HCT116 (cell line): ENCODE results near the gene TTC24. TPM values are rescaled to one million over a fixed set of nuclear protein-coding genes. Genes with fewer than 3 reads are reported as not detected.

Experiments
- ATAC-seq: fragments of 200-7000 bp; cut with Tn5 transposase; 2 replicates; pipeline ENCODE4 v1.9.1; 2020; ENCODE audit warnings: mild to moderate bottlenecking, moderate library complexity
- BruUV-seq: library from RNA; stranded (reverse); fragments of 400-500 nt; replicated peaks from 2 replicates; lab custom pipeline; 2021; lab: Mats Ljungman, UMichigan
- CTCF ChIA-PET: fragments of 300-600 bp; sonication (Branson Sonifier 250); formaldehyde crosslinking; loops from one replicate; lab custom pipeline; 2021; ENCODE audit warnings: antibody characterized with exemption; lab: Charles Lee
- POLR2A ChIA-PET: fragments of 300-600, 350-600 bp; sonication (Branson Sonifier 250); formaldehyde crosslinking; loops from one replicate; lab custom pipeline; 2021; ENCODE audit warnings: antibody characterized with exemption; lab: Charles Lee
- RAD21 ChIA-PET, 2 experiments: fragments of 300-600 bp; sonication (Branson Sonifier 250); formaldehyde crosslinking; loops; one replicate each; lab custom pipeline; 2023; ENCODE audit warnings: low total read pairs in 2 of 2; ENCODE audit not compliant: uncharacterized antibody in 2 of 2, unreplicated experiment in 2 of 2, low non-redundant PET in 1 of 2; lab: Charles Lee
- DNase-seq: peaks from one replicate; pipeline ENCODE4 v3.0.0-alpha.2; 2010; ENCODE audit warnings: low read depth, low spot score
- H2AFZ ChIP-seq: fragments of 200-600 bp; shearing (Covaris generic), sonication (generic); 2 replicates; pipeline ENCODE4 v1.6.1; 2017; ENCODE audit warnings: low read depth, mixed run types, mixed read lengths, antibody characterized with exemption, low read length; ENCODE audit not compliant: poor library complexity, severe bottlenecking
- H3K27ac ChIP-seq: 2 replicates; pipeline ENCODE4 v1.5.1; 2012; ENCODE audit warnings: low read depth, low read length
- H3K27me3 ChIP-seq: fragments of 200-600 bp; sonication (generic); 2 replicates; pipeline ENCODE4 v1.6.1; 2016; ENCODE audit warnings: mixed run types, low read length, mixed read lengths; ENCODE audit not compliant: insufficient read depth
- H3K36me3 ChIP-seq, 2 experiments: fragments of 200-500 bp in 1 of 2; fragments of 200-600 bp in 1 of 2; sonication (Bioruptor generic) in 1 of 2; sonication (generic) in 1 of 2; 2 replicates each; pipeline versions ENCODE4 v1.5.1 to v1.6.1; 2014 to 2016; ENCODE audit warnings: low read length in 2 of 2, inconsistent platforms in 1 of 2, mixed read lengths in 1 of 2, mixed run types in 1 of 2; ENCODE audit not compliant: insufficient read depth in 2 of 2, control insufficient read depth in 1 of 2
- H3K4me1 ChIP-seq, 2 experiments: fragments of 200-600 bp in 1 of 2; sonication (generic) in 1 of 2; 2 replicates each; pipeline versions ENCODE4 v1.5.1 to v1.6.1; 2012 to 2017; ENCODE audit warnings: low read length in 2 of 2, inconsistent platforms in 1 of 2, mild to moderate bottlenecking in 1 of 2, mixed read lengths in 1 of 2, mixed run types in 1 of 2, moderate library complexity in 1 of 2; ENCODE audit not compliant: insufficient read depth in 2 of 2, control insufficient read depth in 1 of 2
- H3K4me2 ChIP-seq: fragments of 200-600 bp; sonication (generic); 2 replicates; pipeline ENCODE4 v1.6.1; 2017; ENCODE audit warnings: mixed run types, low read length, mixed read lengths
- H3K4me3 ChIP-seq, 2 experiments: fragments of 200-600 bp in 1 of 2; sonication (generic) in 1 of 2; replicated peaks in 1 of 2; 2 replicates each; pipeline ENCODE4 v1.5.1; 2011 to 2016; ENCODE audit warnings: low read length in 2 of 2, control low read depth in 1 of 2, low read depth in 1 of 2, mild to moderate bottlenecking in 1 of 2, mixed read lengths in 1 of 2, mixed run types in 1 of 2
- H3K79me2 ChIP-seq: fragments of 200-600 bp; sonication (generic); 2 replicates; pipeline ENCODE4 v1.6.1; 2017; ENCODE audit warnings: mild to moderate bottlenecking, mixed run types, low read length, moderate library complexity, mixed read lengths; ENCODE audit not compliant: insufficient read depth
- H3K9ac ChIP-seq: fragments of 200-600 bp; sonication (generic); 2 replicates; pipeline ENCODE4 v1.6.1; 2016; ENCODE audit warnings: low read length, mixed read lengths
- H3K9me2 ChIP-seq: fragments of 200-600 bp; sonication (generic), shearing (Covaris generic); 2 replicates; pipeline ENCODE4 v1.6.1; 2017; ENCODE audit warnings: mixed run types, mild to moderate bottlenecking, moderate library complexity; ENCODE audit not compliant: insufficient read depth
- H3K9me3 ChIP-seq, 2 experiments: fragments of 200-500 bp in 1 of 2; fragments of 200-600 bp in 1 of 2; sonication (Bioruptor generic) in 1 of 2; sonication (generic) in 1 of 2; 2 replicates each; pipeline ENCODE4 v1.6.1; 2014 to 2017; ENCODE audit warnings: low read length in 2 of 2, mixed read lengths in 2 of 2, inconsistent platforms in 1 of 2, low read depth in 1 of 2, mild to moderate bottlenecking in 1 of 2, mixed run types in 1 of 2, moderate library complexity in 1 of 2; ENCODE audit not compliant: control insufficient read depth in 1 of 2, insufficient read depth in 1 of 2
- H4K20me1 ChIP-seq: fragments of 200-600 bp; sonication (generic), shearing (Covaris generic); 2 replicates; pipeline ENCODE4 v1.6.1; 2017; ENCODE audit warnings: mixed run types, mild to moderate bottlenecking, moderate library complexity; ENCODE audit not compliant: insufficient read depth
- EGR1 ChIP-seq: IDR thresholded peaks from 2 replicates; pipeline ENCODE4 v1.6.1; 2012; ENCODE audit warnings: low read depth
- ELF1 ChIP-seq: IDR thresholded peaks from 2 replicates; pipeline ENCODE4 v1.6.1; 2012; ENCODE audit warnings: low read depth, borderline replicate concordance
- EZH2 ChIP-seq: fragments of 200-600 bp; sonication (generic); IDR thresholded peaks from 2 replicates; pipeline ENCODE4 v1.6.1; 2017; ENCODE audit warnings: antibody characterized with exemption, mixed run types
- EZH2phosphoT487 ChIP-seq: fragments of 200-600 bp; IDR thresholded peaks from 2 replicates; pipeline ENCODE4 v1.6.1; 2018; ENCODE audit warnings: antibody characterized with exemption, borderline replicate concordance
- SIN3A ChIP-seq: IDR thresholded peaks from 2 replicates; pipeline ENCODE4 v1.6.1; 2012; ENCODE audit warnings: low read depth
- SRF ChIP-seq: IDR thresholded peaks from 2 replicates; pipeline ENCODE4 v1.6.1; 2012; ENCODE audit warnings: low read depth
- TCF7L2 ChIP-seq: IDR thresholded peaks from 2 replicates; pipeline ENCODE4 v1.7.0; 2011; ENCODE audit warnings: borderline replicate concordance, inconsistent platforms; ENCODE audit not compliant: insufficient read depth, insufficient read length; ENCODE audit errors: extremely low read depth
- YY1 ChIP-seq: IDR thresholded peaks from 2 replicates; pipeline ENCODE4 v1.6.1; 2011; ENCODE audit warnings: low read length, low read depth, moderate library complexity, mild to moderate bottlenecking; ENCODE audit not compliant: insufficient replicate concordance; ENCODE audit errors: extremely low read depth
- ZFX ChIP-seq: fragments of 450-650 bp; IDR thresholded peaks from 2 replicates; pipeline ENCODE4 v1.6.1; 2017
- ZNF274 ChIP-seq: fragments of 200-500 bp; sonication (Bioruptor generic); IDR thresholded peaks from 2 replicates; pipeline ENCODE4 v1.6.1; 2014; ENCODE audit warnings: mild to moderate bottlenecking, low read depth, low read length, inconsistent platforms
- intact Hi-C: fragments of 100-400 bp; cut with micrococcal nuclease; formaldehyde crosslinking; loops from 2 replicates; pipeline ENCODE4 v1.10.0; 2022
- total RNA-seq: library from RNA; stranded (reverse); gene quantifications from one replicate; pipeline ENCODE4 v1.2.1, GENCODE V29; 2021; ENCODE audit not compliant: unreplicated experiment
- TF ChIP-seq, protein P1 (sequence below): IDR thresholded peaks from 2 replicates; pipeline ENCODE4 v1.6.1; 2012
- TF ChIP-seq, protein P2 (sequence below): IDR thresholded peaks from 2 replicates; pipeline ENCODE4 v1.6.1; 2012; ENCODE audit warnings: low read depth

The TTC24 gene
- total RNA-seq, 1 experiment from 2014 or later, result not detected

DNA sequence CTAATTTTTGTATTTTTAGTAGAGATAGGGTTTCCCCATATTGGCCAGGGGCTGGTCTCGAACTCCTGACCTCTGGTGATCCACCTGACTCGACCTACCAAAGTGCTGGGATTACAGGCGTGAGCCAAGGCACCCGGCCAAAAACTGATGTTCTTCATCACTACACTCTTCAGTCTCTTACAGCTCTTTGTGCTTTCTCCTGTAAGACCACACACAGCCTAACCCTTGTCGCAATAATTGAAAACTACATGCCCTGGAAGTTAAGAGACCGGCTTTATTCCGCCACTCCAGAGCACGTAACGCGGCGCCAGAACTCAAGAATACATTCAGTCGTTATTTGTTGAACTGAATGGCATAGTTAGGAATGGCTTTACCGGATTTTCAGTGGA lies 21.2 kb downstream of the TTC24 start:
- CTCF ChIA-PET, result no interaction called here
- Histone ChIP-seq H3K27ac (peak overlapping the region; percentile 75), H3K4me2 (peak overlapping the region; percentile 87), H3K9me2 (no peaks in the 10 kb centered on the region), H3K9me3 (no peaks in the 10 kb centered on the region), H3K4me3 (peak overlapping the region; percentile 70 to 88), H3K36me3 (peaks cover 18 to 34% of the 10 kb centered on the region in 2 experiments; a peak in 3 of 4 replicates), H3K9ac (peak overlapping the region; percentile 97), H3K79me2 (peaks cover 58% of the 10 kb centered on the region), H2AFZ (no peak overlapping the region), H3K4me1 (peaks cover 11 to 29% of the 10 kb centered on the region in 2 experiments), H4K20me1 (no peaks in the 10 kb centered on the region), H3K27me3 (no peaks in the 10 kb centered on the region)
- DNase-seq (no peak), ATAC-seq (no peak)
- POLR2A ChIA-PET, result interaction anchor here (1.4 kb wide), 1 partner anchor 14 kb away, joined by 3 read pairs; no protein-coding TSS in a partner anchor
- BruUV-seq, result TSS peak; percentile 66
- intact Hi-C loops, result no loop called here
- RAD21 ChIA-PET, result no interaction called here
- no peak for TF ChIP-seq TCF7L2
- TF ChIP-seq, protein P1, sequence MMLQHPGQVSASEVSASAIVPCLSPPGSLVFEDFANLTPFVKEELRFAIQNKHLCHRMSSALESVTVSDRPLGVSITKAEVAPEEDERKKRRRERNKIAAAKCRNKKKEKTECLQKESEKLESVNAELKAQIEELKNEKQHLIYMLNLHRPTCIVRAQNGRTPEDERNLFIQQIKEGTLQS, result no peak
- TF ChIP-seq EZH2, result no peak
- no peak for TF ChIP-seq SRF
- no peak for TF ChIP-seq EZH2phosphoT487
- no peak for TF ChIP-seq SIN3A
- TF ChIP-seq, protein P2, sequence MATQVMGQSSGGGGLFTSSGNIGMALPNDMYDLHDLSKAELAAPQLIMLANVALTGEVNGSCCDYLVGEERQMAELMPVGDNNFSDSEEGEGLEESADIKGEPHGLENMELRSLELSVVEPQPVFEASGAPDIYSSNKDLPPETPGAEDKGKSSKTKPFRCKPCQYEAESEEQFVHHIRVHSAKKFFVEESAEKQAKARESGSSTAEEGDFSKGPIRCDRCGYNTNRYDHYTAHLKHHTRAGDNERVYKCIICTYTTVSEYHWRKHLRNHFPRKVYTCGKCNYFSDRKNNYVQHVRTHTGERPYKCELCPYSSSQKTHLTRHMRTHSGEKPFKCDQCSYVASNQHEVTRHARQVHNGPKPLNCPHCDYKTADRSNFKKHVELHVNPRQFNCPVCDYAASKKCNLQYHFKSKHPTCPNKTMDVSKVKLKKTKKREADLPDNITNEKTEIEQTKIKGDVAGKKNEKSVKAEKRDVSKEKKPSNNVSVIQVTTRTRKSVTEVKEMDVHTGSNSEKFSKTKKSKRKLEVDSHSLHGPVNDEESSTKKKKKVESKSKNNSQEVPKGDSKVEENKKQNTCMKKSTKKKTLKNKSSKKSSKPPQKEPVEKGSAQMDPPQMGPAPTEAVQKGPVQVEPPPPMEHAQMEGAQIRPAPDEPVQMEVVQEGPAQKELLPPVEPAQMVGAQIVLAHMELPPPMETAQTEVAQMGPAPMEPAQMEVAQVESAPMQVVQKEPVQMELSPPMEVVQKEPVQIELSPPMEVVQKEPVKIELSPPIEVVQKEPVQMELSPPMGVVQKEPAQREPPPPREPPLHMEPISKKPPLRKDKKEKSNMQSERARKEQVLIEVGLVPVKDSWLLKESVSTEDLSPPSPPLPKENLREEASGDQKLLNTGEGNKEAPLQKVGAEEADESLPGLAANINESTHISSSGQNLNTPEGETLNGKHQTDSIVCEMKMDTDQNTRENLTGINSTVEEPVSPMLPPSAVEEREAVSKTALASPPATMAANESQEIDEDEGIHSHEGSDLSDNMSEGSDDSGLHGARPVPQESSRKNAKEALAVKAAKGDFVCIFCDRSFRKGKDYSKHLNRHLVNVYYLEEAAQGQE, result no peak
- no peak for TF ChIP-seq EGR1
- no peak for TF ChIP-seq YY1
- TF ChIP-seq ZNF274, result no peak
- TF ChIP-seq ZFX, result no peak
- no peak for TF ChIP-seq ELF1
